B cell (primary cell): Measurements from ENCODE around the gene HAUS2. TPM values are rescaled to one million over a fixed set of nuclear protein-coding genes. Genes with fewer than 3 reads are reported as not detected.
A peak's percentile ranks its signal among the peaks of the same experiment; 100 is the strongest.

Source experiments
- ATAC-seq: fragments of 200-7000 bp; cut with Tn5 transposase; one replicate; pipeline ENCODE4 v1.10.0; 2021; ENCODE audit warnings: low read depth, mild to moderate bottlenecking, moderate number of reproducible peaks, moderate library complexity
- CTCF ChIA-PET: fragments of 350-600 bp; sonication (Branson Sonifier 250); formaldehyde crosslinking; loops from one replicate; lab custom pipeline; 2021; ENCODE audit warnings: antibody characterized with exemption, inconsistent platforms; lab: Charles Lee
- POLR2A ChIA-PET: fragments of 350-600 bp; sonication (Branson Sonifier 250); formaldehyde crosslinking; loops from one replicate; lab custom pipeline; 2021; ENCODE audit warnings: antibody characterized with exemption; lab: Charles Lee
- DNase-seq: peaks from one replicate; pipeline ENCODE4 v3.0.0; 2013
- H2AFZ ChIP-seq: 2 replicates; pipeline ENCODE4 v1.6.1; 2012; ENCODE audit warnings: mild to moderate bottlenecking, low read depth, low read length; ENCODE audit not compliant: insufficient read depth, poor library complexity, severe bottlenecking
- H3K27ac ChIP-seq, 2 donors: 1 replicate in 1 of 2; 2 replicates in 1 of 2; pipeline ENCODE4 v1.5.1; 2012 to 2013; ENCODE audit warnings: low read length in 2 of 2, mild to moderate bottlenecking in 2 of 2, moderate library complexity in 1 of 2
- H3K27me3 ChIP-seq, 4 experiments: fragments of 200-600 bp in 1 of 4; sonication (generic) in 1 of 4; replicated peaks in 1 of 4; 1 replicate in 2 of 4; 2 replicates in 2 of 4; pipeline versions ENCODE4 v1.6.1 to v1.7.0; 2013 to 2016; ENCODE audit warnings: low read length in 3 of 4, mild to moderate bottlenecking in 2 of 4, mixed read lengths in 1 of 4, moderate library complexity in 1 of 4; ENCODE audit not compliant: insufficient read depth in 4 of 4, control insufficient read depth in 3 of 4; ENCODE audit errors: control extremely low read depth in 1 of 4
- H3K36me3 ChIP-seq, 2 experiments: replicated peaks in 1 of 2; 1 replicate in 1 of 2; 2 replicates in 1 of 2; pipeline versions ENCODE4 v1.6.1 to v1.7.1; 2013; ENCODE audit warnings: low read length in 1 of 2; ENCODE audit not compliant: insufficient read depth in 2 of 2, control insufficient read depth in 1 of 2; ENCODE audit errors: control extremely low read depth in 1 of 2, extremely low read depth in 1 of 2
- H3K4me1 ChIP-seq, 2 donors: fragments of 200-600 bp in 1 of 2; sonication (generic) in 1 of 2; 1 replicate in 1 of 2; 2 replicates in 1 of 2; pipeline versions ENCODE4 v1.5.1 to v1.6.1; 2013 to 2017; ENCODE audit warnings: low read length in 2 of 2; ENCODE audit not compliant: control insufficient read depth in 2 of 2, insufficient read depth in 2 of 2
- H3K4me2 ChIP-seq: replicated peaks from 2 replicates; pipeline ENCODE3; 2012; ENCODE audit warnings: mild to moderate bottlenecking, low read depth, low read length; ENCODE audit not compliant: poor library complexity, severe bottlenecking
- H3K4me3 ChIP-seq, 5 experiments: fragments of 200-600 bp in 1 of 5; sonication (generic) in 1 of 5; 1 replicate in 3 of 5; 2 replicates in 2 of 5; pipeline versions ENCODE4 v1.5.1 to v1.7.0; 2011 to 2016; ENCODE audit warnings: low read length in 4 of 5, mild to moderate bottlenecking in 4 of 5, low read depth in 2 of 5, control low read depth in 1 of 5, moderate library complexity in 1 of 5; ENCODE audit not compliant: insufficient read depth in 1 of 5; ENCODE audit errors: control extremely low read depth in 1 of 5, extremely low read depth in 1 of 5
- H3K79me2 ChIP-seq: fragments of 200-600 bp; sonication (generic); one replicate; pipeline ENCODE4 v1.6.0; 2016; ENCODE audit warnings: low read length; ENCODE audit not compliant: control insufficient read depth, insufficient read depth
- H3K9ac ChIP-seq: fragments of 200-600 bp; sonication (generic); 2 replicates; pipeline ENCODE4 v1.6.1; 2017; ENCODE audit warnings: mild to moderate bottlenecking, low read length, moderate library complexity
- H3K9me3 ChIP-seq, 3 donors: one replicate each; pipeline versions ENCODE4 v1.6.1 to v1.7.1; 2013; ENCODE audit warnings: low read length in 2 of 3; ENCODE audit not compliant: control insufficient read depth in 2 of 3, insufficient read depth in 1 of 3; ENCODE audit errors: control extremely low read depth in 1 of 3
- H4K20me1 ChIP-seq: 2 replicates; pipeline ENCODE4 v1.6.0; 2012; ENCODE audit warnings: mild to moderate bottlenecking, low read length; ENCODE audit not compliant: insufficient read depth, control insufficient read depth, poor library complexity, severe bottlenecking
- H3K27ac Mint-ChIP-seq: one replicate; pipeline ENCODE4 v1.8.0; 2021; ENCODE audit warnings: mixed read lengths
- H3K27me3 Mint-ChIP-seq: one replicate; pipeline ENCODE4 v1.8.0; 2021; ENCODE audit warnings: mixed read lengths
- H3K4me1 Mint-ChIP-seq: one replicate; pipeline ENCODE4 v1.8.0; 2021; ENCODE audit warnings: mixed read lengths
- H3K4me3 Mint-ChIP-seq: one replicate; pipeline ENCODE4 v1.8.0; 2021; ENCODE audit warnings: mixed read lengths
- H3K9me3 Mint-ChIP-seq: one replicate; pipeline ENCODE4 v1.8.0; 2022; ENCODE audit warnings: mixed read lengths; ENCODE audit not compliant: insufficient read depth
- EZH2 ChIP-seq: IDR thresholded peaks from 2 replicates; pipeline ENCODE4 v1.6.1; 2012; ENCODE audit warnings: borderline replicate concordance, low read depth, mild to moderate bottlenecking, moderate library complexity, low read length; ENCODE audit not compliant: insufficient read depth, poor library complexity, severe bottlenecking
- WGBS: methylation state at CpG from one replicate; pipeline ENCODE4 v1.1.5; 2013; ENCODE audit warnings: missing lambda C conversion rate; ENCODE audit not compliant: insufficient coverage; 5-methylcytosine and 5-hydroxymethylcytosine counted together
- intact Hi-C: fragments of 100-400 bp; cut with micrococcal nuclease; formaldehyde crosslinking; loops from one replicate; pipeline ENCODE4 v1.10.0; 2022
- polyA plus RNA-seq: library from polyadenylated mRNA; depleted of rRNA; stranded (reverse); fragments of >200 nt; gene quantifications from 2 replicates; pipeline ENCODE4 v1.2.3, GENCODE V29; 2012
- total RNA-seq, 2 donors: library from RNA; stranded (reverse); fragments of 120-200 nt in 1 of 2; gene quantifications; 1 replicate in 1 of 2; 2 replicates in 1 of 2; pipeline versions ENCODE4 v1.2.3 to v1.2.4, GENCODE V29; 2013 to 2022
- TF ChIP-seq, protein P1 (sequence below): fragments of 200-600 bp; IDR thresholded peaks from one replicate; pipeline ENCODE4 v1.8.0; 2022; ENCODE audit warnings: antibody characterized with exemption, mild to moderate bottlenecking

HAUS2 gene
- total and polyA plus RNA-seq, 2 donors (not counting 1 experiment from before 2014, with no cell fraction given), result 16.5 to 18.3 TPM

DNA sequence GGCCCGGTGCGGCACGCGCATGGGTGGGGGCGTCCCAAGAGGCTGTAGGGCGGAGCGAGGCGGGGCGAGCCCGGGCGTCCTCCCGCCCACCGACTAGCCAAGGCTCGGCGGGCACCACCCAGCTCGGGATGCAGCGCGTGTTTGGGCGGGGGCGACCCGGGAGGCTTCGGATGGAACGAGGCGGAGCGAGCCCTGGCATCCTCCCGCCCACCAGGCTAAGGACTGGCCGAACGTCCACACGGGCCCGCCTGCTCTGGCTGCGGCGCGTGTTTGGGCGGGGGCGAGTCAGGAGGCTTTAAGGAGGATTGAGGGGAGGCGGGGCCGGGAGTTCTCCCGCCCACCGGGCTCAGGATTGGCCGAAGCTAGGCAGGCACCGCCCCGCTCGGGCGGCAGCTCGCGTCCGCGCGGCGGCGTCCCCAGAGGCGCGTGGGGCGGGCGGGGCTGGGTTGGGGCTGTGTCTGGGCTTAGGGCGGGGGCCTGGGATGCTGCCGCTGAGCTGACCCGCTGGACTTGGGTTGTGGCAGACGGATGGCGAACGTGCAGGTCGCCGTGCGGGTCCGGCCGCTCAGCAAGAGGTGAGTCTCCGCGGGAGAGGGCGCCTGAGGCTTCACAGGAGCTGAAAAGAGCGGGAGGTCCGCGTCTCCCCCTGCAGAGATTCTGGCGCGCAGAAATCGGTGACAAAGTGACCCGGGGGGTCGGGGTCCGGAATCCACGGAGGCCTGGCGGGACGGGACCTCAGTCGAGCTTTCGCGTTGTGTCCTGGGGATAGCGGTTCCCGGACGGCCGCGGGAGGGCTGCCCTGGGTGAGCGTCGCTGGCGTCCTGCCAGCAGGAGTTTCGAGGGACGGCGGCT, 26.8 kb downstream of the HAUS2 start, which contains the start of gene STARD9:
Gene STARD9, plus strand, starts transcription at position 419 of the 852 bp plus-strand sequence. Its CDS starts 110 bp downstream, at position 529.
- DNase-seq (peak; percentile 98), ATAC-seq (peak; percentile 88)
- Histone ChIP-seq H3K36me3 (no peaks in the 10 kb centered on the region), H3K27ac (peak within 1 kb of the TSS; percentile 67 to 69), H3K4me2 (peak within 1 kb of the TSS; percentile 98), H2AFZ (peak within 1 kb of the TSS; percentile 95), H3K27me3 (peaks cover 0 to 4% (median 0%) of the 10 kb centered on the region in 4 experiments), H3K4me3 (peak within 1 kb of the TSS; percentile 61 to 93 (median 88)), H3K4me1 (peaks cover 14 to 15% of the 10 kb centered on the region in 2 donors), H3K9me3 (no peaks in the 10 kb centered on the region), H3K79me2 (peaks cover 14% of the 10 kb centered on the region), H3K9ac (peak within 1 kb of the TSS; percentile 81), H4K20me1 (no peaks in the 10 kb centered on the region)
- intact Hi-C loops, result loop anchor here (1.0 to 10.0 kb wide), 7 partner anchors 27 to 1458 kb away; partner anchors contain the start of genes CDAN1, GANC, HAUS2 and INO80
- Mint-ChIP-seq H3K27me3 (peaks cover 9% of the 10 kb centered on the region), H3K9me3 (no peaks in the 10 kb centered on the region), H3K27ac (peak within 1 kb of the TSS; percentile 89), H3K4me1 (peaks cover 19% of the 10 kb centered on the region), H3K4me3 (peak within 1 kb of the TSS; percentile 96)
- no peak for TF ChIP-seq EZH2
- TF ChIP-seq, protein P1, sequence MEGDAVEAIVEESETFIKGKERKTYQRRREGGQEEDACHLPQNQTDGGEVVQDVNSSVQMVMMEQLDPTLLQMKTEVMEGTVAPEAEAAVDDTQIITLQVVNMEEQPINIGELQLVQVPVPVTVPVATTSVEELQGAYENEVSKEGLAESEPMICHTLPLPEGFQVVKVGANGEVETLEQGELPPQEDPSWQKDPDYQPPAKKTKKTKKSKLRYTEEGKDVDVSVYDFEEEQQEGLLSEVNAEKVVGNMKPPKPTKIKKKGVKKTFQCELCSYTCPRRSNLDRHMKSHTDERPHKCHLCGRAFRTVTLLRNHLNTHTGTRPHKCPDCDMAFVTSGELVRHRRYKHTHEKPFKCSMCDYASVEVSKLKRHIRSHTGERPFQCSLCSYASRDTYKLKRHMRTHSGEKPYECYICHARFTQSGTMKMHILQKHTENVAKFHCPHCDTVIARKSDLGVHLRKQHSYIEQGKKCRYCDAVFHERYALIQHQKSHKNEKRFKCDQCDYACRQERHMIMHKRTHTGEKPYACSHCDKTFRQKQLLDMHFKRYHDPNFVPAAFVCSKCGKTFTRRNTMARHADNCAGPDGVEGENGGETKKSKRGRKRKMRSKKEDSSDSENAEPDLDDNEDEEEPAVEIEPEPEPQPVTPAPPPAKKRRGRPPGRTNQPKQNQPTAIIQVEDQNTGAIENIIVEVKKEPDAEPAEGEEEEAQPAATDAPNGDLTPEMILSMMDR, result no peak
- WGBS, result under 1% methylated on average over 95 of the region's 95 CpGs
- ChIA-PET CTCF (interaction anchor here (0.7 to 1.2 kb wide), 4 partner anchors 9 to 346 kb away, joined by 3 read pairs; no protein-coding TSS in a partner anchor), POLR2A (interaction anchor here (0.7 to 1.6 kb wide), 6 partner anchors 17 to 1173 kb away, joined by 3 to 10 read pairs (median 5); partner anchors contain the start of genes HAUS2, LRRC57 and SNAP23)
